ENCODE results near the gene DNAH9.

Gene DNAH9

GRCh38 chr17:11779892-11780291, 181.6 kb downstream of the DNAH9 start:
- H3F3A ChIP-seq (ENCODE audit: control insufficient read depth, insufficient read depth): no peaks in the 10 kb centered on the region
- no peak overlapping the region for H3K27ac ChIP-seq (ENCODE audit: low read depth, low read length)
- H3K9me2 ChIP-seq (replicated peaks; ENCODE audit: control insufficient read depth, low read length): no peaks in the 10 kb centered on the region
- no peaks in the 10 kb centered on the region for H4K20me1 ChIP-seq (ENCODE audit: control insufficient read depth, insufficient read depth, low read depth, low read length)
- no peaks in the 10 kb centered on the region for H3K36me3 ChIP-seq (ENCODE audit: control insufficient read depth, low read length)
- H3K4me1 ChIP-seq (ENCODE audit: control insufficient read depth, low read length): no peaks in the 10 kb centered on the region
- TF ChIP-seq CTCF (IDR thresholded peaks at IDR 0.05; ENCODE audit: low read depth, low read length, poor library complexity, severe bottlenecking) (no peak), EZH2phosphoT487 (IDR thresholded peaks at IDR 0.05; ENCODE audit: borderline replicate concordance, low read length) (no peak)
- no peaks in the 10 kb centered on the region for H3K27me3 ChIP-seq (ENCODE audit: control insufficient read depth, low read length)
- H3K79me2 ChIP-seq (ENCODE audit: control insufficient read depth, low read length): no peaks in the 10 kb centered on the region
- H3K4me2 ChIP-seq (ENCODE audit: low read length): no peak overlapping the region
- H3K9me3 ChIP-seq (ENCODE audit: control insufficient read depth, insufficient read depth, low read length): no peaks in the 10 kb centered on the region
- H3K4me3 ChIP-seq (ENCODE audit: low read length): no peak overlapping the region

- H3K27me3 ChIP-seq (ENCODE audit: control insufficient read depth, low read length): no peaks in the 10 kb centered on the region
- no peaks in the 10 kb centered on the region for H3K9me2 ChIP-seq (replicated peaks; ENCODE audit: control insufficient read depth, low read length)
- no peaks in the 10 kb centered on the region for H3K4me1 ChIP-seq (ENCODE audit: control insufficient read depth, low read length)
- H3K9me3 ChIP-seq (ENCODE audit: control insufficient read depth, insufficient read depth, low read length): no peaks in the 10 kb centered on the region
- no peaks in the 10 kb centered on the region for H3K36me3 ChIP-seq (ENCODE audit: control insufficient read depth, low read length)
- TF ChIP-seq CTCF (IDR thresholded peaks at IDR 0.05; ENCODE audit: low read depth, low read length, poor library complexity, severe bottlenecking): no peak
- no peak for TF ChIP-seq EZH2phosphoT487 (IDR thresholded peaks at IDR 0.05; ENCODE audit: borderline replicate concordance, low read length)
- no peaks in the 10 kb centered on the region for H4K20me1 ChIP-seq (ENCODE audit: control insufficient read depth, insufficient read depth, low read depth, low read length)
- no peak overlapping the region for H3K4me3 ChIP-seq (ENCODE audit: low read length)
- H3F3A ChIP-seq (ENCODE audit: control insufficient read depth, insufficient read depth): no peaks in the 10 kb centered on the region
- no peak overlapping the region for H3K4me2 ChIP-seq (ENCODE audit: low read length)
- H3K27ac ChIP-seq (ENCODE audit: low read depth, low read length): no peak overlapping the region
- no peaks in the 10 kb centered on the region for H3K79me2 ChIP-seq (ENCODE audit: control insufficient read depth, low read length)
These were observed 182.4 kb downstream of the DNAH9 start for GRCh38 chr17:11780621-11781020.

- H3K4me1 ChIP-seq (ENCODE audit: control insufficient read depth, low read length): no peaks in the 10 kb centered on the region
These were observed 188.6 kb downstream of the DNAH9 start for GRCh38 chr17:11786711-11787438.

More at GRCh38 chr17:11786711-11787438, 188.6 kb downstream of the DNAH9 start:
- TF ChIP-seq EZH2phosphoT487 (IDR thresholded peaks at IDR 0.05; ENCODE audit: borderline replicate concordance, low read length) (no peak), CTCF (IDR thresholded peaks at IDR 0.05; ENCODE audit: low read depth, low read length, poor library complexity, severe bottlenecking) (no peak)
- Histone ChIP-seq H3F3A (ENCODE audit: control insufficient read depth, insufficient read depth) (no peaks in the 10 kb centered on the region), H3K4me2 (ENCODE audit: low read length) (no peak overlapping the region), H4K20me1 (ENCODE audit: control insufficient read depth, insufficient read depth, low read depth, low read length) (no peaks in the 10 kb centered on the region), H3K27ac (ENCODE audit: low read depth, low read length) (no peak overlapping the region), H3K9me2 (replicated peaks; ENCODE audit: control insufficient read depth, low read length) (no peaks in the 10 kb centered on the region), H3K36me3 (ENCODE audit: control insufficient read depth, low read length) (no peaks in the 10 kb centered on the region), H3K79me2 (ENCODE audit: control insufficient read depth, low read length) (no peaks in the 10 kb centered on the region), H3K9me3 (ENCODE audit: control insufficient read depth, insufficient read depth, low read length) (no peaks in the 10 kb centered on the region), H3K4me3 (ENCODE audit: low read length) (no peak overlapping the region), H3K27me3 (ENCODE audit: control insufficient read depth, low read length) (no peaks in the 10 kb centered on the region)

Measured in DOHH2 (cell line).